ENCODE measurements around the gene CSH2. TPM values are rescaled to one million over a fixed set of nuclear protein-coding genes. Genes with fewer than 3 reads are reported as not detected.

Gene CSH2
- total RNA-seq, 1 donor from 2014 or later, result not detected

GRCh38 chr17:63830904-63831491, 42.5 kb downstream of the CSH2 start:
- Mint-ChIP-seq H3K9me3 (no peaks in the 10 kb centered on the region), H3K27ac (peak overlapping the region; percentile 3), H3K27me3 (no peaks in the 10 kb centered on the region), H3K4me3 (no peak overlapping the region), H3K36me3 (ENCODE audit: low read depth) (peaks cover 81% of the 10 kb centered on the region), H3K4me1 (peaks cover 48% of the 10 kb centered on the region)
- DNase-seq, result no peak
- intact Hi-C loops (cut with micrococcal nuclease), result no loop called here

- Mint-ChIP-seq H3K36me3 (ENCODE audit: low read depth) (peaks cover 82% of the 10 kb centered on the region), H3K27me3 (no peaks in the 10 kb centered on the region), H3K4me1 (peaks cover 53% of the 10 kb centered on the region), H3K4me3 (no peak overlapping the region), H3K9me3 (no peaks in the 10 kb centered on the region), H3K27ac (no peak overlapping the region)
- DNase-seq, result no peak
- intact Hi-C loops (cut with micrococcal nuclease), result no loop called here
These were observed 43.2 kb downstream of the CSH2 start for GRCh38 chr17:63830278-63830677.

- no peak overlapping the region for H3K27ac Mint-ChIP-seq
- intact Hi-C loops (cut with micrococcal nuclease), result loop anchor here (5.0 kb wide), 1 partner anchor 277 kb away; the partner anchor contains the start of gene DCAF7
These were observed 44.5 kb downstream of the CSH2 start for GRCh38 chr17:63828936-63829335.

GRCh38 chr17:63827801-63828221, 45.7 kb downstream of the CSH2 start:
- peak overlapping the region; percentile 99 for H3K27ac Mint-ChIP-seq
- peak overlapping the region; percentile 99 for H3K4me3 Mint-ChIP-seq
- peaks cover 88% of the 10 kb centered on the region for H3K36me3 Mint-ChIP-seq (ENCODE audit: low read depth)
- peaks cover 62% of the 10 kb centered on the region for H3K4me1 Mint-ChIP-seq
- no peak for DNase-seq
- H3K27me3 Mint-ChIP-seq, result no peaks in the 10 kb centered on the region
- H3K9me3 Mint-ChIP-seq, result no peaks in the 10 kb centered on the region
- intact Hi-C loops (cut with micrococcal nuclease), result loop anchor here (1.0 to 5.0 kb wide), 4 partner anchors 15 to 302 kb away; partner anchors contain the start of genes CCDC47, DCAF7 and ERN1

More at GRCh38 chr17:63828936-63829335, 44.5 kb downstream of the CSH2 start:
- Mint-ChIP-seq H3K27me3 (no peaks in the 10 kb centered on the region), H3K4me1 (peaks cover 53% of the 10 kb centered on the region), H3K9me3 (no peaks in the 10 kb centered on the region), H3K36me3 (ENCODE audit: low read depth) (peaks cover 87% of the 10 kb centered on the region), H3K4me3 (peak overlapping the region; percentile 99)
- no peak for DNase-seq

GRCh38 chr17:63827002-63827800, 46.3 kb downstream of the CSH2 start, which contains the start of the genes FTSJ3 and PSMC5:
TSS of gene FTSJ3 (minus strand) at chr17:63827663. CDS start at chr17:63826902, 761 bp downstream.
TSS of gene PSMC5 (plus strand) at chr17:63827431. CDS start at chr17:63827491, 60 bp downstream.
- DNase-seq, result peak; percentile 99
- H3K9me3 Mint-ChIP-seq, result no peaks in the 10 kb centered on the region
- H3K27me3 Mint-ChIP-seq, result no peaks in the 10 kb centered on the region
- H3K27ac Mint-ChIP-seq, result peak within 1 kb of the TSS; percentile 99
- H3K4me3 Mint-ChIP-seq, result peak within 1 kb of the TSS; percentile 99
- peaks cover 91% of the 10 kb centered on the region for H3K36me3 Mint-ChIP-seq (ENCODE audit: low read depth)
- intact Hi-C loops (cut with micrococcal nuclease), result loop anchor here (1.0 to 5.0 kb wide), 4 partner anchors 16 to 303 kb away; partner anchors contain the start of genes CCDC47, DCAF7 and ERN1
- peaks cover 63% of the 10 kb centered on the region for H3K4me1 Mint-ChIP-seq

GRCh38 chr17:63826468-63827001, 46.9 kb downstream of the CSH2 start:
- H3K36me3 Mint-ChIP-seq (ENCODE audit: low read depth), result peaks cover 90% of the 10 kb centered on the region
- intact Hi-C loops (cut with micrococcal nuclease), result loop anchor here (1.0 to 5.0 kb wide), 4 partner anchors 17 to 304 kb away; partner anchors contain the start of genes CCDC47, DCAF7 and ERN1
- peak overlapping the region; percentile 99 for H3K4me3 Mint-ChIP-seq
- DNase-seq, result peak; percentile 71
- no peaks in the 10 kb centered on the region for H3K27me3 Mint-ChIP-seq
- peaks cover 65% of the 10 kb centered on the region for H3K4me1 Mint-ChIP-seq
- H3K9me3 Mint-ChIP-seq, result no peaks in the 10 kb centered on the region
- peak overlapping the region; percentile 99 for H3K27ac Mint-ChIP-seq

GRCh38 chr17:63824362-63824761, 49.1 kb downstream of the CSH2 start:
- H3K36me3 Mint-ChIP-seq (ENCODE audit: low read depth), result peaks cover 89% of the 10 kb centered on the region
- intact Hi-C loops (cut with micrococcal nuclease), result no loop called here
- DNase-seq, result peak; percentile 54
- peak overlapping the region; percentile 30 for H3K27ac Mint-ChIP-seq
- no peak overlapping the region for H3K4me3 Mint-ChIP-seq
- H3K27me3 Mint-ChIP-seq, result no peaks in the 10 kb centered on the region
- no peaks in the 10 kb centered on the region for H3K9me3 Mint-ChIP-seq
- peaks cover 50% of the 10 kb centered on the region for H3K4me1 Mint-ChIP-seq

GRCh38 chr17:63823659-63824331, 49.7 kb downstream of the CSH2 start:
- no peaks in the 10 kb centered on the region for H3K9me3 Mint-ChIP-seq
- H3K27ac Mint-ChIP-seq, result peak overlapping the region; percentile 27
- peak; percentile 56 for DNase-seq
- H3K36me3 Mint-ChIP-seq (ENCODE audit: low read depth), result peaks cover 89% of the 10 kb centered on the region
- no peaks in the 10 kb centered on the region for H3K27me3 Mint-ChIP-seq
- H3K4me3 Mint-ChIP-seq, result no peak overlapping the region
- intact Hi-C loops (cut with micrococcal nuclease), result no loop called here
- peaks cover 45% of the 10 kb centered on the region for H3K4me1 Mint-ChIP-seq

GRCh38 chr17:63822537-63822936, 50.9 kb downstream of the CSH2 start:
- DNase-seq, result no peak
- Mint-ChIP-seq H3K36me3 (ENCODE audit: low read depth) (peaks cover 90% of the 10 kb centered on the region), H3K9me3 (no peaks in the 10 kb centered on the region), H3K27me3 (no peaks in the 10 kb centered on the region), H3K27ac (peak overlapping the region; percentile 48), H3K4me1 (peaks cover 40% of the 10 kb centered on the region), H3K4me3 (no peak overlapping the region)
- intact Hi-C loops (cut with micrococcal nuclease), result no loop called here

Other genes with a start within 250 kb of the CSH2 start
- gene LIMD2, start 173.6 kb downstream of the CSH2 start, total RNA-seq, result 202 and 204 TPM in 2 replicates
- gene STRADA, start 131.9 kb downstream of the CSH2 start, total RNA-seq, result 50.4 and 54.6 TPM in 2 replicates
- gene CCDC47, start 100.1 kb downstream of the CSH2 start, total RNA-seq, result 81.8 and 82.9 TPM in 2 replicates
- 145 and 146 TPM in 2 replicates for gene DDX42, start 99.5 kb downstream of the CSH2 start, total RNA-seq
- 189 and 199 TPM in 2 replicates for gene PSMC5, start 46.2 kb downstream of the CSH2 start, total RNA-seq
- 99.6 and 100 TPM in 2 replicates for gene FTSJ3, start 46.0 kb downstream of the CSH2 start, total RNA-seq
- 120 and 121 TPM in 2 replicates for gene SMARCD2, start 31.0 kb downstream of the CSH2 start, total RNA-seq
- not detected in 2 replicates for gene GH2, start 8.3 kb upstream of the CSH2 start, total RNA-seq
- not detected in 2 replicates for gene CSH1, start 22.9 kb upstream of the CSH2 start, total RNA-seq
- gene CSHL1, start 37.6 kb upstream of the CSH2 start, total RNA-seq, result not detected in 2 replicates
- not detected in 2 replicates for gene GH1, start 45.2 kb upstream of the CSH2 start, total RNA-seq
- gene CD79B, start 58.7 kb upstream of the CSH2 start, total RNA-seq, result 24.4 and 29.2 TPM in 2 replicates
- gene SCN4A, start 99.2 kb upstream of the CSH2 start, total RNA-seq, result 0.05 and 0.40 TPM in 2 replicates
- gene PRR29, start 124.7 kb upstream of the CSH2 start, total RNA-seq, result 0.12 and 0.47 TPM in 2 replicates
- 62.2 TPM in 2 replicates for gene ICAM2, start 147.0 kb upstream of the CSH2 start, total RNA-seq

All from activated CD4-positive, alpha-beta T cell treated with anti-CD3 and anti-CD28 coated beads, Interleukin-2, amount 10 ng/mL, durations not matched to agents 24 days and 14 days (primary cell).